Measurements from ENCODE around the gene FAP.

- TF ChIP-seq CTCF (conservative IDR thresholded peaks at IDR 0.05; ENCODE audit: low read depth, low read length) = no peak
- TF ChIP-seq EZH2phosphoT487 (IDR thresholded peaks at IDR 0.05; ENCODE audit: borderline replicate concordance, low read length) = no peak
Observed at GRCh38 chr2:162188451-162188850, 54.8 kb downstream of the FAP start.
